Skeletal muscle satellite cell (primary cell): ENCODE data around the gene LRRC51.

Experiments
- H3K27me3 ChIP-seq: 2 replicates; pipeline ENCODE4 v1.7.0; 2013; ENCODE audit warnings: low read length; ENCODE audit not compliant: control insufficient read depth, insufficient read depth
- H3K36me3 ChIP-seq: 2 replicates; pipeline ENCODE4 v1.7.0; 2013; ENCODE audit warnings: mild to moderate bottlenecking, control low read depth, low read length; ENCODE audit not compliant: insufficient read depth
- H3K4me1 ChIP-seq: 2 replicates; pipeline ENCODE4 v1.7.0; 2013; ENCODE audit warnings: low read length; ENCODE audit not compliant: control insufficient read depth, insufficient read depth
- H3K4me2 ChIP-seq: 2 replicates; pipeline ENCODE4 v1.7.0; 2013; ENCODE audit warnings: mild to moderate bottlenecking, low read length
- H3K4me3 ChIP-seq: 2 replicates; pipeline ENCODE4 v1.7.0; 2013; ENCODE audit warnings: low read length
- H3K9ac ChIP-seq: 2 replicates; pipeline ENCODE4 v1.7.0; 2013; ENCODE audit warnings: mild to moderate bottlenecking, low read depth, low read length, moderate library complexity
- H3K9me3 ChIP-seq: replicated peaks from 2 replicates; pipeline ENCODE4 v1.7.0; 2013; ENCODE audit warnings: mild to moderate bottlenecking, control low read depth, low read length

The LRRC51 gene

DNA sequence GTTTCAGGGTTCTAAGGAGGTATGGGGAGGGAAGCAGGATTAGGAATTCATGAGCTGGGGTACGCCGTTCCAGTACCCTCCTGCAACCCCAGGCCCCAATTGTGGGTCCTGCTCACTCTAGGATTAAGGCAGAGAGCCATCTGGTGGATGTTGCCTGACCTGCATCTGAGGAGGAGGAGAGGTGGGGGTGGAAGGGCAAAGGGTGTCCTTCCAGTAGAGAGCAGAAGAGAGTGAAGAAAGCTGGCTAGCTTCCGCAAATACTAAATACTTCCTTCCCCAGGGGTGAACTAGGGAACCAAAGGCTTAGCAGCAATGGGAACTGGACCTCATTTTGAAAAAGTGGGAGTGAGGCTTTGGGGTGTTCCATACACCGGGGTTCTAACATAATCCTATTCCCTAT, 10.6 kb downstream of the LRRC51 start:
- Histone ChIP-seq H3K27me3 (no peaks in the 10 kb centered on the region), H3K4me3 (no peak overlapping the region), H3K9me3 (no peaks in the 10 kb centered on the region), H3K9ac (no peak overlapping the region), H3K4me2 (no peak overlapping the region), H3K36me3 (peaks cover 37% of the 10 kb centered on the region), H3K4me1 (no peaks in the 10 kb centered on the region)

DNA sequence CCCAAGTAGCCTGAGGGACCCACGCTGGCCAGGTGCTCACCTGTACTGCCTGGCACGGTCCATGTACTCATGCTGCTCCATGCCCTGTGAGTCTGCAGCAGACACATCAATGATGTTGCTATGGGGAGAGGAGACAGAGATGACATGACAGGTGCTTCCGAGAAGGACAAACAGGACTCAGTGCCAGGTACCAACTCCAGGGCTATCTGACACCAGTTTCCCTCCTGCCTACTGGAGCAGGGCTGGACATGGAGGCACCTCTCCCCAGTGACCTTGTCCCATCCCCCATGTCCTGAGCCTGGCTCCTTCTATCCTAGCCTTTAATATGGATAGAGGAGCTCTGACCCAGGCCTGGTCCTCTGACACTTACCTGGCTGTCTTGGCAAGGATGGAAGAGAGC, 18.1 kb downstream of the LRRC51 start:
- no peaks in the 10 kb centered on the region for H3K9me3 ChIP-seq
- H3K36me3 ChIP-seq = peaks cover 63% of the 10 kb centered on the region
- no peak overlapping the region for H3K4me3 ChIP-seq
- H3K4me2 ChIP-seq = no peak overlapping the region
- H3K4me1 ChIP-seq = peaks cover 25% of the 10 kb centered on the region
- H3K9ac ChIP-seq = no peak overlapping the region
- H3K27me3 ChIP-seq = no peaks in the 10 kb centered on the region

DNA sequence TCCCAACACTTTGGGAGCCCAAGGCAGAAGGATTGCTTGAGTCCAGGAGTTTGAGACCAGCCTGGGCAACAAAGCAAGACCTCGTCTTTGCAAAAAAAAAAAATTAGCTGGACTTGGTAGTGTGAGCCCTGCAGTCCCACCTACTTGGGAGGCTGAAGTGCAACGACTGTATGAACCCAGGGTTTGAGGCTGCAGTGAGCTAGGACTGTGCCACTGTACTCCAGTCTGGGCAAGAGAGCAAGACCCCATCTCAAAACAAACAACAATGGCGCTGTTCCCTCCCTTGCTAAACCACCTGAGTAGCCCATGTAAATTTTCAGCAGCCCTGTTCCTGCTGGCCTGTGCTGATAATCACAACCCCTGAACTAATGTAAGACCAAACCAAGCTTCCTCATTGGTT, 19.4 kb downstream of the LRRC51 start:
- Histone ChIP-seq H3K36me3 (peaks cover 53% of the 10 kb centered on the region), H3K9ac (no peak overlapping the region), H3K4me2 (peak overlapping the region; percentile 9), H3K4me1 (peaks cover 26% of the 10 kb centered on the region), H3K9me3 (no peaks in the 10 kb centered on the region), H3K4me3 (no peak overlapping the region), H3K27me3 (no peaks in the 10 kb centered on the region)

DNA sequence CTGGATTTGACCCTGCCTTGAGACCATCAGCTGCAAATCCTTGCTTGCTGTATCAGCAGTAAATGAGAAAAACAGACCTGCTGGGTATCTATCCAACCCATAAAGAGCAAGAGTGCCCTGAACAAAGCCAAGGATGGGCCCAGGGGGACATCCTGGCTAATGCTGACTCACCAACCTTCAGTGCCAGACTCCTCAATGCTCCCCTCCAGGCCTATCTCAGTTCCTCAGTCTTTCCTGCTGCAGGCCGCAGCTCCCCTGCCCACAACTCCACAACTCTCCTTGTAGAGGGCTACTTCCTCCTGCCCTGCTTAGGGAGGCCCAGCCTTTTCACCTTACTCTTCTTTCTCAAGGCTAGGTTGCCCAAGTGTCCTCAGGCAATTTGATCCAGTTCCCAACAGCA, 19.8 kb downstream of the LRRC51 start:
- Histone ChIP-seq H3K4me3 (no peak overlapping the region), H3K27me3 (no peaks in the 10 kb centered on the region), H3K36me3 (peaks cover 48% of the 10 kb centered on the region), H3K9ac (no peak overlapping the region), H3K9me3 (no peaks in the 10 kb centered on the region), H3K4me1 (peaks cover 26% of the 10 kb centered on the region), H3K4me2 (peak overlapping the region; percentile 9)

DNA sequence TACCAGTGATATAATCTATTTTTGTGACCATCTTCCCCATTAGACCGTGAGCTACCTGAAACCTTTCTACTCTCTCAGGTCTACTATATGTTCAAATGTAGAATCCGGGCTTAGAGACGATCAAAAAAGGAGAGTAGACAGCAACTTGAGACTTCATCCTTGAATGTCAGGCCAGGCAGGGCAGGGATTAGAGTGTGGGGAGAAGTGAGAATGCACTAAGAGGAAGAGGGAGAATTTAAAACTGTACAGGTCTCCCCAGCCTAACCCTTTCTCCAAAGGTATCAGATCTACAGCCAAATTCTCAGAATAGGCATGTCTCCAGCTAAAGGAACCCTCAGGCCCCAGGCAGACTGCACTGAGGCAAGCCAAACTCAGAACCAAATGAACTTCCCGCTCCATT, 21.5 kb downstream of the LRRC51 start:
- Histone ChIP-seq H3K9me3 (no peaks in the 10 kb centered on the region), H3K4me3 (peak overlapping the region; percentile 80), H3K36me3 (peaks cover 39% of the 10 kb centered on the region), H3K9ac (peak overlapping the region; percentile 95), H3K4me2 (peak overlapping the region; percentile 85), H3K4me1 (peaks cover 26% of the 10 kb centered on the region), H3K27me3 (no peaks in the 10 kb centered on the region)

DNA sequence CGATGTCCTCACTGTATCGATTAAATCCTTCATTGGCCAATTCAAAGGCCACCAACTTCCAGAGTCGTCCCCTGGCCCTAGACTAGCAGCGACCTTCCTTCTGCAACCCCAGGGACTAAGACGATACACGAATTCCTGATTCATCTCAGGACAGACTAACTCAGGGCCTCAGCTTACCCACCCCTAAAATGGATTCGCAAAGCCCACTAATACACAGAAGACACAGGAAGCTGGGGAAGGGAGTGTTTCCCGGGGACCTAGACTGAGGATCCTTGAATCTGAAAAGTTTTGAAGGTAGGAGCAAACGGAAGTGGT, 21.9 kb downstream of the LRRC51 start:
- peak overlapping the region; percentile 95 for H3K9ac ChIP-seq
- no peaks in the 10 kb centered on the region for H3K9me3 ChIP-seq
- peaks cover 35% of the 10 kb centered on the region for H3K36me3 ChIP-seq
- peak overlapping the region; percentile 85 for H3K4me2 ChIP-seq
- peaks cover 26% of the 10 kb centered on the region for H3K4me1 ChIP-seq
- peak overlapping the region; percentile 80 for H3K4me3 ChIP-seq
- no peaks in the 10 kb centered on the region for H3K27me3 ChIP-seq

DNA sequence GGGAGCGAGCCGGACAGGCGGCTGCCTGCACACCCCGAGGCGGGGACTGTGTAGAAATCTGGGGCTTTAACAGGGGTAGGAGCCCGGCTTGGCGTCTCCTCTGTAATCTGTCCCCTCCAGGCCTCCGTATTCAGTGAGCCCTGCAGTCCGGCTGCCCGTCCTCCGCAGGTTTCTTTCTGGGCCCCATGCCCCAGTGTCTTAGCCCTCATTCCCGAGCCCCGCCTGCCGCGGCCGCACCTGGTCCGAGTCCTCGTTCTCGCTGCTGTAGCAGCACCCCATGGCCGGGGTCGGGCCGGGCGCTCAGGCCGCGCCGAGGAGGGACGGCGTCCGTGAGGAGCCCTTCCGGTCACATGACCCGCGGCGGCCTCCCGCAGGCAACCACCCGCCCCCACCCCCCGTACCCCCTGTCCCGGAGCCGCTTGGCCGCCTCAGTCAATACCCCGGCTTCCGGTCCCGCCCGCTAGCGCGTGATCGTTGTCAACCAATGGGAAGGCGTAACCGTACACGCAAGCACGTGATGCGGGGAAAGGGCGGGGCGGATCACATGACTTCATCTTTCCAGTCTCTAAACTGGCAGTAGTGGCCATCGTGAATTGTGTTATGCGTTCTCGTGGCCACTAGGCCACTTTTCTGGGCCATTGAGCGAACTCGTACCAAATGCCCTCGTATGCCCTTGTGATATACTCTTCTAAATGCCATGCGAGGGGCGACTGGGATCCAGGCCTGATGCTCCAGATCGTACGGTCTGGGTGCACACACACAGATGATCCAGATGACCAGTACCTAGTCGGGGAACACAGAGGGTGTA, 22.5 kb downstream of the LRRC51 start, which contains the start of gene LAMTOR1:
TSS of gene LAMTOR1 (minus strand) at position 352 of the 808 bp plus-strand sequence. CDS start at position 279, 73 bp downstream.
- Histone ChIP-seq H3K4me1 (peaks cover 26% of the 10 kb centered on the region), H3K36me3 (peaks cover 30% of the 10 kb centered on the region), H3K4me2 (peak within 1 kb of the TSS; percentile 85)

DNA sequence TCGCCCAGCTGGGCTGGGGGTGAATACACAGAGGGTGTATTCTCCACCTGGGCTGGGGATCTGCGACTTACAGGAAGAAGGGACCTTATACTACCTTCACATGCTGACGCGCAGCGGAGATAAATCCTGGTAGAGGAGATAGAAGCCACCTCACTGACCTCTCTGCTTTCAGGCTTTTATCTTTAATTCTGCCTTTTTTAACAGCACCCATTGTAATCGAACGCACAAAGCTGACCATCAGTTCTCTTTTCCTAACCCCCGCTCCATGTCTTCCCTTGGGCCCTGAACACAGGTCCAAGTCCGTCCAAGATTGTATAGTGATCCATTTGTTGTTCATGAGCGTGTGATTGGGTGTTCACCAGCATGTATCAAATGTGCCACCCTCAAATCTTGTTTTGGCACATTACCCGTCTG, 23.1 kb downstream of the LRRC51 start:
- Histone ChIP-seq H3K9ac (peak overlapping the region; percentile 48), H3K4me1 (peaks cover 26% of the 10 kb centered on the region), H3K4me2 (peak overlapping the region; percentile 72), H3K9me3 (no peaks in the 10 kb centered on the region), H3K27me3 (no peaks in the 10 kb centered on the region), H3K36me3 (peaks cover 23% of the 10 kb centered on the region), H3K4me3 (peak overlapping the region; percentile 59)

More for the DNA sequence above, 22.5 kb downstream of the LRRC51 start, which contains the start of gene LAMTOR1:
- H3K9ac ChIP-seq = peak within 1 kb of the TSS; percentile 95
- no peaks in the 10 kb centered on the region for H3K9me3 ChIP-seq
- peak within 1 kb of the TSS; percentile 80 for H3K4me3 ChIP-seq
- H3K27me3 ChIP-seq = no peaks in the 10 kb centered on the region

DNA sequence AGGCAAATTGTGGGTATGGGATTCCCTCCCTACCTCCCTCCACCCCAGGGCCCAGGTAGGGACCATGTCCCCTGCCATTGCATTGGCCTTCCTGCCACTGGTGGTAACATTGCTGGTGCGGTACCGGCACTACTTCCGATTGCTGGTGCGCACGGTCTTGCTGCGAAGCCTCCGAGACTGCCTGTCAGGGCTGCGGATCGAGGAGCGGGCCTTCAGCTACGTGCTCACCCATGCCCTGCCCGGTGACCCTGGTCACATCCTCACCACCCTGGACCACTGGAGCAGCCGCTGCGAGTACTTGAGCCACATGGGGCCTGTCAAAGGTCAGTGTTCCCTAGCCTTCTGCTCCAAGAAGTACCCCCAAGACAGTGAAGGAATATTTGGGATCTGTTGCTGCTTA, 25.2 kb downstream of the LRRC51 start, which contains the start of gene TOMT:
TSS of gene TOMT (plus strand) at position 37 of the 400 bp plus-strand sequence. CDS start at position 65, 28 bp downstream.
- H3K4me3 ChIP-seq = no peak within 1 kb of the TSS
- no peaks in the 10 kb centered on the region for H3K9me3 ChIP-seq
- no peak within 1 kb of the TSS for H3K9ac ChIP-seq
- H3K27me3 ChIP-seq = no peaks in the 10 kb centered on the region
- peaks cover 18% of the 10 kb centered on the region for H3K4me1 ChIP-seq
- no peak within 1 kb of the TSS for H3K4me2 ChIP-seq
- peaks cover 4% of the 10 kb centered on the region for H3K36me3 ChIP-seq

DNA sequence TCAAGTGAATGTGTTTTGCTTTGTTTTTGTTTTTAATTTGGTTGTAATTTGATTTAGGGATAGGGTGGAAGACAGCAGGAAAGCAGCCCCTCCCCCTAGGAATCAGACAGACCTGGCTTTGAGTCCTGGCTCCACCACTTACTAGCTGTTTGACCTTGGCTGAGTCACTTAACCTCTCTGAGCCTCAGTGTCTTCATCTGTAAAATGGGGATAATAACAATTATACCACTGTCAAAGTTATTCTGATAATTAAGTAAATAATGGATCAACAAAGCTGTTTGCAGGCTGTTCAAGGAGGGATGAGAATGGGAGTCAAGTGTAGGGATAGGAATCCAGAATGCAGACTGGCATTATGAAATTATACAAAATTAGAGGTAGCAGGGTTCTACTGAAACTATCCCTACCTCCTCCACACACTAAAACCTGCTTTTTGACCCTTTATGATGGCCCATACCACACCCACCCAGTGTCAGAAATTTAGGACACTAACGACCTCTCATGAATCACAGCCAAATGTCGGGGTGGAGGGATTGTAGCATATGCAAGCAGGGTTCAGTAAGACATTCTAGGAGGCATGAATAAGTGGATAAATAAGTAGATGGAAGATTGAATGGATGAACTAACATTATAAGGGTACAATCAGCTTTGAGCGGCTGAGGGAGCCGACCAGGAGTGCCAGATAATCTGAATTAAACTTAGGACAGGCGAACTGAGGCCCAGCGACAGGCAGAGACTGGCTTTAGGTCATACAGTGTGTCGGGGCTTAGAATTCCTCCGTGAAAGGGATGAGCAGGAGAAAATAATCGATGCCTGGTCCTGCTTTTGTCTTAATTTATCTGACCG, 30.9 kb downstream of the LRRC51 start:
- Histone ChIP-seq H3K4me1 (peaks cover 18% of the 10 kb centered on the region), H3K4me2 (peak overlapping the region; percentile 84), H3K4me3 (peak overlapping the region; percentile 69)

DNA sequence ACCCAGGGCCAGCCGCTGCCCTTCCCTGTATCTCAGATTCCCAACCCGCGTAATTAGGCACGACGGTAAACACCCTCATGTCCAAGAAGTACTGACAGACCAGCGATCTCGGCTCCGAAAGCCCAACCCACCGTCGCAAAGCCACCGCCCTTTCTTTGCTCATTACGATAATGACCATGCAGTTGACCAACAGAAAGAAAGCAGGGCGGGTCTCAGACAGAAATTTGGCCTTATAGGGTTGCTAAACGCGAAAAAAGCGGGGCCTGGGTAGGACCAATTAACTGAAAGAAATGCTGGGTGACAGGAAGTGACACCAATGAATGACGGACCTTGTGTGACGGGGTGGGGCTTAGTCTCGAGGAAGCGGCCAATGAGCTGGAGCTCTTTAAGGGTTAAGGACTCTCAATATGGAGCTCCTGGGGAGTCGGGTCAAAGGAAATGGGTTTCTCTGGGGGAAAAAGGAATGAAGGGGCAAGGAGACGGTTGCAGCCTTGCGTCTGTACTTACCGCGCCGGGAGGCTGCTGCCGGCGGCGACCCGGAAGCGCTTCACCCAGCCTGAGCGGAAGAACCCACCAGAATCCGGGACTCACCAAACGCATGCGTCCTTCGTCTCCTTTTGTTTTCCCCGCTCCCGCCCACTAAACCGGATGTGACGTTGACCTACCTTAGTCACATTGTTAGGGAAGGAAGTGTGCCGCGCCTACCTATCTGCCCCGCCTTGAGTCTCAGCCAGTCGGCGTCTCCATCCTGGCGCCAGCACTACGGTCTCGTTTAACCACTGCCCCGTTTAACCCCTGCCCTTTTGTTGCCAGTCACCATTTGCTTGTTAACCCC, 31.7 kb downstream of the LRRC51 start, which contains the start of gene ANAPC15:
TSS of gene ANAPC15 (minus strand) at position 553 of the 835 bp plus-strand sequence. CDS start 1,419 bp downstream, outside the sequence.
- H3K4me2 ChIP-seq = peak within 1 kb of the TSS; percentile 84
- H3K36me3 ChIP-seq = no peaks in the 10 kb centered on the region
- peak within 1 kb of the TSS; percentile 93 for H3K9ac ChIP-seq
- H3K4me1 ChIP-seq = peaks cover 18% of the 10 kb centered on the region
- H3K27me3 ChIP-seq = no peaks in the 10 kb centered on the region
- H3K9me3 ChIP-seq = no peaks in the 10 kb centered on the region
- peak within 1 kb of the TSS; percentile 77 for H3K4me3 ChIP-seq

More for the DNA sequence above, 30.9 kb downstream of the LRRC51 start:
- peak overlapping the region; percentile 93 for H3K9ac ChIP-seq
- H3K36me3 ChIP-seq = no peaks in the 10 kb centered on the region
- no peaks in the 10 kb centered on the region for H3K9me3 ChIP-seq
- no peaks in the 10 kb centered on the region for H3K27me3 ChIP-seq
